HEK293T (cell line): ENCODE data around the gene CST9.

Experiments used
- CTCF ChIA-PET: fragments of 350-600 bp; formaldehyde crosslinking; extraction: SDS; loops from one replicate; lab custom pipeline; 2021; ENCODE audit warnings: antibody characterized with exemption, inconsistent platforms; lab: Yijun Ruan, JAX
- POLR2A ChIA-PET: fragments of 350-600 bp; formaldehyde crosslinking; extraction: SDS; loops from one replicate; lab custom pipeline; 2020; ENCODE audit warnings: antibody characterized with exemption, inconsistent platforms; lab: Yijun Ruan, JAX
- DNase-seq: peaks from one replicate; pipeline ENCODE4 v3.0.0; 2012; ENCODE audit warnings: mixed read lengths; ENCODE audit errors: extremely low spot score
- ARNT ChIP-seq: fragments of 450-650 bp; IDR thresholded peaks from 2 replicates; pipeline ENCODE4 v1.6.1; 2017; ENCODE audit warnings: mild to moderate bottlenecking
- BHLHE40 ChIP-seq: fragments of 450-650 bp; IDR thresholded peaks from 2 replicates; pipeline ENCODE4 v1.6.1; 2016; ENCODE audit warnings: mild to moderate bottlenecking, moderate library complexity, borderline replicate concordance
- CTBP1 ChIP-seq: fragments of 450-650 bp; IDR thresholded peaks from 2 replicates; pipeline ENCODE4 v1.6.1; 2016; ENCODE audit warnings: borderline replicate concordance
- ELF4 ChIP-seq: fragments of 450-650 bp; IDR thresholded peaks from 2 replicates; pipeline ENCODE4 v1.6.1; 2017; ENCODE audit warnings: antibody characterized with exemption
- FOXA1 ChIP-seq: fragments of 450-650 bp; IDR thresholded peaks from 2 replicates; pipeline ENCODE4 v1.6.1; 2016; ENCODE audit warnings: mild to moderate bottlenecking
- FOXK2 ChIP-seq: fragments of 450-650 bp; IDR thresholded peaks from 2 replicates; pipeline ENCODE4 v1.6.1; 2016; ENCODE audit warnings: mild to moderate bottlenecking
- FOXM1 ChIP-seq: fragments of 450-650 bp; IDR thresholded peaks from 2 replicates; pipeline ENCODE4 v1.6.1; 2017; ENCODE audit warnings: mild to moderate bottlenecking, borderline replicate concordance
- HDGF ChIP-seq: fragments of 450-650 bp; IDR thresholded peaks from 2 replicates; pipeline ENCODE4 v1.6.1; 2017; ENCODE audit warnings: antibody characterized with exemption, borderline replicate concordance
- L3MBTL2 ChIP-seq: fragments of 450-650 bp; conservative IDR thresholded peaks from 2 replicates; pipeline ENCODE4 v1.6.1; 2016; ENCODE audit warnings: mild to moderate bottlenecking
- LEF1 ChIP-seq: fragments of 450-650 bp; IDR thresholded peaks from 2 replicates; pipeline ENCODE4 v1.6.1; 2017; ENCODE audit warnings: mild to moderate bottlenecking, borderline replicate concordance
- NFRKB ChIP-seq: fragments of 450-650 bp; IDR thresholded peaks from 2 replicates; pipeline ENCODE4 v1.6.1; 2016; ENCODE audit warnings: mild to moderate bottlenecking, moderate library complexity
- SP1 ChIP-seq: fragments of 450-650 bp; IDR thresholded peaks from 2 replicates; pipeline ENCODE4 v1.6.1; 2017
- SUZ12 ChIP-seq: fragments of 450-650 bp; IDR thresholded peaks from 2 replicates; pipeline ENCODE4 v1.6.1; 2016; ENCODE audit warnings: mild to moderate bottlenecking
- TARDBP ChIP-seq: fragments of 450-650 bp; IDR thresholded peaks from 2 replicates; pipeline ENCODE4 v1.6.1; 2016
- ZNF384 ChIP-seq: fragments of 450-650 bp; IDR thresholded peaks from 2 replicates; pipeline ENCODE4 v1.6.1; 2016
- TF ChIP-seq, protein P1 (sequence below): fragments of 450-650 bp; IDR thresholded peaks from 2 replicates; pipeline ENCODE4 v1.6.1; 2016

CST9 gene

GRCh38 chr20:23645575-23645974 is 39.9 kb upstream of the CST9 start:
- CTCF ChIA-PET = no interaction called here
- TF ChIP-seq ARNT (no peak), LEF1 (no peak), ZNF384 (no peak), CTBP1 (no peak), FOXK2 (no peak)
- TF ChIP-seq, protein P1, sequence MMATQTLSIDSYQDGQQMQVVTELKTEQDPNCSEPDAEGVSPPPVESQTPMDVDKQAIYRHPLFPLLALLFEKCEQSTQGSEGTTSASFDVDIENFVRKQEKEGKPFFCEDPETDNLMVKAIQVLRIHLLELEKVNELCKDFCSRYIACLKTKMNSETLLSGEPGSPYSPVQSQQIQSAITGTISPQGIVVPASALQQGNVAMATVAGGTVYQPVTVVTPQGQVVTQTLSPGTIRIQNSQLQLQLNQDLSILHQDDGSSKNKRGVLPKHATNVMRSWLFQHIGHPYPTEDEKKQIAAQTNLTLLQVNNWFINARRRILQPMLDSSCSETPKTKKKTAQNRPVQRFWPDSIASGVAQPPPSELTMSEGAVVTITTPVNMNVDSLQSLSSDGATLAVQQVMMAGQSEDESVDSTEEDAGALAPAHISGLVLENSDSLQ = no peak
- no peak for DNase-seq
- POLR2A ChIA-PET = no interaction called here

GRCh38 chr20:23644164-23644563 is 38.4 kb upstream of the CST9 start:
- POLR2A ChIA-PET = no interaction called here

DNA sequence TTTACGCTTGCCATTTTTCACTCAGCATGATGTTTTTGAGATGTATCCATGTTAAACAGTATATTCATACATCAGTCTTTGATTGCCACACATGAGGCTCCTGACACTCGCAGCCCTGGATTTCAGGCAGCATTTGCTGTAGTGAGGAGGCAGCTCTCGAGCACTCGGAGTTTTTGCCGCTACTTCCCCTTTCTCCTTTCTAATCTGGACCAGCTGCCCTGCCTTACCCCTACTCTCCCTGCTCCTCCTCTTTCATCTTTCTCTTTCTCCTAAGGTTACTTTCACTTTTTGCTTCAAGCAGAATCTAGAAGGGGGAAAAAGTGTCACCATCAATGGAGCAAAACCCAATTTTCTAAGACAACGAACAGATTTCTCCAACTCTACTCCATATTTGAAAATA is 37.9 kb upstream of the CST9 start:
- DNase-seq = no peak
- TF ChIP-seq LEF1 = no peak
- no peak for TF ChIP-seq CTBP1
- no peak for TF ChIP-seq ZNF384
- no peak for TF ChIP-seq TARDBP
- TF ChIP-seq ARNT = no peak
- no peak for TF ChIP-seq FOXK2
- TF ChIP-seq L3MBTL2 = no peak
- TF ChIP-seq HDGF = no peak
- no peak for TF ChIP-seq NFRKB
- TF ChIP-seq ELF4 = no peak
- TF ChIP-seq BHLHE40 = no peak
- TF ChIP-seq SP1 = no peak
- TF ChIP-seq SUZ12 = no peak
- TF ChIP-seq, protein P1 = no peak
- no peak for TF ChIP-seq FOXA1
- TF ChIP-seq FOXM1 = no peak
- POLR2A ChIA-PET = no interaction called here
- CTCF ChIA-PET = no interaction called here

More at GRCh38 chr20:23644164-23644563, 38.4 kb upstream of the CST9 start:
- no peak for DNase-seq
- CTCF ChIA-PET = no interaction called here
- no peak for TF ChIP-seq HDGF
- no peak for TF ChIP-seq FOXK2
- no peak for TF ChIP-seq FOXA1
- TF ChIP-seq SUZ12 = no peak
- no peak for TF ChIP-seq L3MBTL2
- no peak for TF ChIP-seq SP1

- DNase-seq = no peak
- TF ChIP-seq HDGF (no peak), ARNT (no peak), CTBP1 (no peak), SUZ12 (no peak), FOXA1 (no peak), LEF1 (no peak), ELF4 (no peak), BHLHE40 (no peak), L3MBTL2 (no peak)
- POLR2A ChIA-PET = no interaction called here
- CTCF ChIA-PET = interaction anchor here (0.6 kb wide), 1 partner anchor 43 kb away, joined by 3 read pairs; no protein-coding TSS in a partner anchor
These were observed 36.4 kb upstream of the CST9 start for GRCh38 chr20:23641936-23642751.

DNA sequence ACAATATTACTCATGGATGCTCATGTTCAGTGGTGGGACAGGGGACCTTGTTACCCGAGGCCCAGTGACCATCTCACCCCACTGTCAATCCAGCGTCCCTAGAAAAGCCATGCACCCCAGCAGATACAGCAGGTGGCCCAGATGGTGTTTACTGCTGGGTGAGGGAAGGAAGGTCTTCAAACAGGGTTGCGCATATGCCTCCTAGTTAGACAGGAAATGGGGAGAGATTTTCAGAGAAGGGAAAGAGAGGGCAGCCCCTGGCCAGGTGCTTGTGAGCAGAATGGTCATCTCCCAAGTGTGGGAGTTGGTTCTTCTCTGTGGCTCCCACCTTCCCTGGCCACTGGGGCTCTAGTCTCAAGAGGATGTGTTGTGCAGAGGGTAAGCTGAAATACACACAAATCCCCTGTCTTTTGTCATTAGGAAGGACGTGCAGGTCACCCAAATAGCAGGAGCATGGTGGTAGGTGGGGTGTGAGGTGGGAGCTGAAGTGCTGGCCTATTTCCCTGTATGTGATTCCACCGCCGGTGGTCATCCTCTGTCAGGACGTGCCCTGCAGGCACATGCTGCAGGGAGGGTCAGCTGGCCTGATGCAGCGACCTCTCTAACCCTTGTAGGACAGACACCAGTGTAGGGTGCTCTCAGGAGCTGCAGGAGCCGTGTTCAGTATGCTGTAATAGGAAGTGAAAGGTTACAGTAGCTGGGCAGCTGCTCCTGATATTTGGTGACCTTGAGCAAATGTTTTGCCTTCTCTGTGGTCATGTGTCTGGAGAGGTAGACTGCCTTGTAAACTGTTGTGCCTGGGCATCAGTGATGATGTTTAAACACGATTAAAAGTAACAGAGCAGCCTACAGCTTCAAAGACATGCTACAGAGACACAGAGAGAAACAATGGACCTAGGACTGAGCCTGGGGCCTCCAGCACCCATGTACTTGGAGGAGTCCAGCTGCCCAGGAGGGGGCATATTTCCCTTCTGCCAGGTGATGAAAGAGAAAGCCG is 35.3 kb upstream of the CST9 start:
- ChIA-PET CTCF (no interaction called here), POLR2A (no interaction called here)
- DNase-seq = no peak
- TF ChIP-seq SUZ12 (no peak), ZNF384 (no peak), FOXA1 (no peak), CTBP1 (no peak), L3MBTL2 (no peak), HDGF (no peak), ELF4 (no peak), NFRKB (no peak), FOXM1 (no peak), TARDBP (no peak), FOXK2 (no peak)
- TF ChIP-seq, protein P1 = no peak

- TF ChIP-seq L3MBTL2 = no peak
- no peak for TF ChIP-seq ZNF384
- TF ChIP-seq ARNT = no peak
- TF ChIP-seq FOXM1 = no peak
- no peak for TF ChIP-seq CTBP1
- no peak for TF ChIP-seq NFRKB
- no peak for TF ChIP-seq HDGF
- TF ChIP-seq LEF1 = no peak
- TF ChIP-seq FOXA1 = no peak
- no peak for TF ChIP-seq BHLHE40
- TF ChIP-seq FOXK2 = no peak
- TF ChIP-seq ELF4 = no peak
- no peak for TF ChIP-seq SP1
- TF ChIP-seq, protein P1 = no peak
- no peak for DNase-seq
- ChIA-PET CTCF (no interaction called here), POLR2A (no interaction called here)
These were observed 34.4 kb upstream of the CST9 start for GRCh38 chr20:23640018-23640601.
